ENCODE results near the gene TRMT11.

DNA sequence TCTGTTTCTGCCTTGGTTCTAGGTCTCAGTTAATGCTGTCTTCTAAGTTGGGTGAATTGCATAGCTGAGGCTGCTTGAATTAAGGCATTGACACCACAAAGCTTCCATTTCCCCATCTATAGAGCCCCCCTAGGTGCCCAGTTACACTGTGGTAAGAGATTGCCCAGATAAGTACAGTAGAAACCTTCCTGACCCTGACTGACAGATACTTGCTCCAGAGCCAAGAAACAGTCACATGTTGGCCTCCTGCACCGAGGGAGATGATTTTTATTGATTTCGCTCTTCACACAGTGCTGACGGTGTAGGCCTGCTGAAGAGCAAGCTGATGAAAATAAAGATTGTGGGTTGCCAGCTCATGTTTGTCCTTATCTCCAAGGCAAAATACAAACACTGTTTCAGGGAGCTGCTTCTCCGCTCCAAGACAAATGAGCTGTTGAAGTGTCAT lies 67.9 kb downstream of the TRMT11 start:
- no peak for TF ChIP-seq EP300 (IDR thresholded peaks at IDR 0.05)
- TF ChIP-seq, protein P1, sequence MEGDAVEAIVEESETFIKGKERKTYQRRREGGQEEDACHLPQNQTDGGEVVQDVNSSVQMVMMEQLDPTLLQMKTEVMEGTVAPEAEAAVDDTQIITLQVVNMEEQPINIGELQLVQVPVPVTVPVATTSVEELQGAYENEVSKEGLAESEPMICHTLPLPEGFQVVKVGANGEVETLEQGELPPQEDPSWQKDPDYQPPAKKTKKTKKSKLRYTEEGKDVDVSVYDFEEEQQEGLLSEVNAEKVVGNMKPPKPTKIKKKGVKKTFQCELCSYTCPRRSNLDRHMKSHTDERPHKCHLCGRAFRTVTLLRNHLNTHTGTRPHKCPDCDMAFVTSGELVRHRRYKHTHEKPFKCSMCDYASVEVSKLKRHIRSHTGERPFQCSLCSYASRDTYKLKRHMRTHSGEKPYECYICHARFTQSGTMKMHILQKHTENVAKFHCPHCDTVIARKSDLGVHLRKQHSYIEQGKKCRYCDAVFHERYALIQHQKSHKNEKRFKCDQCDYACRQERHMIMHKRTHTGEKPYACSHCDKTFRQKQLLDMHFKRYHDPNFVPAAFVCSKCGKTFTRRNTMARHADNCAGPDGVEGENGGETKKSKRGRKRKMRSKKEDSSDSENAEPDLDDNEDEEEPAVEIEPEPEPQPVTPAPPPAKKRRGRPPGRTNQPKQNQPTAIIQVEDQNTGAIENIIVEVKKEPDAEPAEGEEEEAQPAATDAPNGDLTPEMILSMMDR (IDR thresholded peaks at IDR 0.05): no peak
